GM18505 (cell line): ENCODE data around the gene OR10J1.
"Not testable (repeated sequence)": the region's sequence is repeated elsewhere in the genome, so short reads cannot be mapped to it uniquely, and the experiment has no call there.

Experiments
- ATAC-seq: cut with Tn5 transposase; IDR thresholded peaks from one replicate; pipeline ENCODE4 v1.9.1; 2021; ENCODE audit not compliant: unreplicated experiment
- POLR2A ChIP-seq: IDR thresholded peaks from 4 replicates; pipeline ENCODE4 v1.6.1; 2011; ENCODE audit warnings: borderline replicate concordance; ENCODE audit not compliant: insufficient read depth, insufficient read length; ENCODE audit errors: extremely low read depth

OR10J1 gene

GRCh38 chr1:159439422-159439821 is at the start of gene OR10J1:
Gene OR10J1 (plus strand): TSS chr1:159439722. CDS start chr1:159439792, 70 bp downstream.
- TF ChIP-seq POLR2A = no peak
- ATAC-seq = no peak

GRCh38 chr1:159406821-159407220 is 32.7 kb upstream of the OR10J1 start:
- TF ChIP-seq POLR2A = no peak
- ATAC-seq = no peak

GRCh38 chr1:159408862-159409400 is 30.6 kb upstream of the OR10J1 start:
- ATAC-seq = no peak
- TF ChIP-seq POLR2A = no peak

- no peak for TF ChIP-seq POLR2A
- no peak for ATAC-seq
Observed at GRCh38 chr1:159421821-159422220, 17.7 kb upstream of the OR10J1 start.

- TF ChIP-seq POLR2A = no peak
- ATAC-seq = no peak
Observed at GRCh38 chr1:159428536-159428935, 11.0 kb upstream of the OR10J1 start.

GRCh38 chr1:159429074-159429861 is 10.3 kb upstream of the OR10J1 start:
- ATAC-seq = no peak
- TF ChIP-seq POLR2A = no peak

GRCh38 chr1:159430985-159431384 is 8.5 kb upstream of the OR10J1 start:
- ATAC-seq = no peak

GRCh38 chr1:159431904-159432303 is 7.6 kb upstream of the OR10J1 start, which contains the start of gene OR10J4:
Gene OR10J4 (plus strand): TSS chr1:159432204.
- no peak for TF ChIP-seq POLR2A
- ATAC-seq = no peak

More at GRCh38 chr1:159430985-159431384, 8.5 kb upstream of the OR10J1 start:
- no peak for TF ChIP-seq POLR2A

- ATAC-seq = no peak
- no peak for TF ChIP-seq POLR2A
Observed at GRCh38 chr1:159436469-159436868, 3.1 kb upstream of the OR10J1 start.

- TF ChIP-seq POLR2A = no peak
- no peak for ATAC-seq
Observed at GRCh38 chr1:159441360-159441759, 1.8 kb downstream of the OR10J1 start.

GRCh38 chr1:159442428-159442827 is 2.9 kb downstream of the OR10J1 start:
- no peak for TF ChIP-seq POLR2A
- ATAC-seq = no peak

- TF ChIP-seq POLR2A = no peak
- ATAC-seq = no peak
Observed at GRCh38 chr1:159443066-159443750, 3.7 kb downstream of the OR10J1 start.

- ATAC-seq = no peak
- no peak for TF ChIP-seq POLR2A
Observed at GRCh38 chr1:159444511-159444910, 5.0 kb downstream of the OR10J1 start.

- no peak for ATAC-seq
- no peak for TF ChIP-seq POLR2A
Observed at GRCh38 chr1:159448181-159448580, 8.7 kb downstream of the OR10J1 start.

GRCh38 chr1:159449605-159450004 is 10.1 kb downstream of the OR10J1 start:
- not testable (repeated sequence) for ATAC-seq
